Measurements from ENCODE around the gene KIF6. TPM values are rescaled to one million over a fixed set of nuclear protein-coding genes. Genes with fewer than 3 reads are reported as not detected.

The KIF6 gene
- total RNA-seq, 1 donor from 2014 or later: 0.33 TPM

DNA sequence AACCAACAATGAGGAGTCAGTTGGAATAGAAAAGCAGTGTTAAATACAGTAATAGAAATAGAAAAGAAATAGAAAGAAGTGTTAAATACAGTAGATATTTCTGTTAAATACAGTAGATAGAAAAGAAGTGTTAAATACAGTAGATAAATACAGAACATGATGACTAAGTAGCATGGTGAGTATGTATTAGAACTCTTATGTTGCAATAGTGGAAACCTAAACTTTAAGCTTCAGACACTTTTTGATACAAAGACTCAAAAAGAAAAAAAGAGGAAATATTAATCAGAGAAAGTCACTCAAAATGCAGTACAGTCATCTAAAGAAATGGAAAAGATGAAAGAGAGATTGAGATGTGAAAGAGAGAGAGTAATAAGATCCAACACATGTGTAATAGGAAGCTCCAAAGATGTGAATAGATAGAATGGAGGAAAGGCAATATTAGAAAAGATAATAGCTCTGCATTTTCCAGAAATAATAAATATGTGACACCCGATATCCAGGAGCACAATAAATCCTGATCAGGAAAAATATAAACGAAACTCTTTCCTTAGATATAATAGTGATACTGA, 271.2 kb downstream of the KIF6 start:
- Mint-ChIP-seq H3K4me3 (no peak overlapping the region), H3K4me1 (no peaks in the 10 kb centered on the region), H3K9me3 (peaks cover 5% of the 10 kb centered on the region), H3K36me3 (ENCODE audit: low read depth) (no peaks in the 10 kb centered on the region), H3K27me3 (no peaks in the 10 kb centered on the region), H3K27ac (no peak overlapping the region)
- DNase-seq: no peak
- intact Hi-C loops (cut with micrococcal nuclease): no loop called here

DNA sequence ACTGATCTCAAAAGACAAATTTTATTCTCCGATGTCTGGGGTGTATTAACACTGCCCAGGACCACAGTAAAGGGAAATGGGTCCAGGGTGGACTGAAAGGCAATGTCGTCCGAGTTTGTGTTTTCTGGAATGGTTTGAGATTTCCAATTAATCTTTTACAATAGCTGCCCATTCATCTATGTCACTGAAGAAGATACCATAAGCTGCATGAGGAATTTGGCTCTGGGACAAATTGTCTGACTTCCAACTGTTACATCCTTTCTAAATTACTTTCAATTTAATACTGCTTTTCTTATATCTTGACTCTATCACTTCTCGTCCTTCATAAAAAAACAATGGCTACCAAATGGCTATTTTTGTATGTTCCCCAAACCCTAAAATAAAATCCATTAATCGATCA, 272.0 kb downstream of the KIF6 start:
- H3K4me3 Mint-ChIP-seq: no peak overlapping the region
- intact Hi-C loops (cut with micrococcal nuclease): no loop called here
- no peak overlapping the region for H3K27ac Mint-ChIP-seq
- no peaks in the 10 kb centered on the region for H3K4me1 Mint-ChIP-seq
- peaks cover 5% of the 10 kb centered on the region for H3K9me3 Mint-ChIP-seq
- DNase-seq: peak; percentile 12
- H3K27me3 Mint-ChIP-seq: no peaks in the 10 kb centered on the region
- no peaks in the 10 kb centered on the region for H3K36me3 Mint-ChIP-seq (ENCODE audit: low read depth)

DNA sequence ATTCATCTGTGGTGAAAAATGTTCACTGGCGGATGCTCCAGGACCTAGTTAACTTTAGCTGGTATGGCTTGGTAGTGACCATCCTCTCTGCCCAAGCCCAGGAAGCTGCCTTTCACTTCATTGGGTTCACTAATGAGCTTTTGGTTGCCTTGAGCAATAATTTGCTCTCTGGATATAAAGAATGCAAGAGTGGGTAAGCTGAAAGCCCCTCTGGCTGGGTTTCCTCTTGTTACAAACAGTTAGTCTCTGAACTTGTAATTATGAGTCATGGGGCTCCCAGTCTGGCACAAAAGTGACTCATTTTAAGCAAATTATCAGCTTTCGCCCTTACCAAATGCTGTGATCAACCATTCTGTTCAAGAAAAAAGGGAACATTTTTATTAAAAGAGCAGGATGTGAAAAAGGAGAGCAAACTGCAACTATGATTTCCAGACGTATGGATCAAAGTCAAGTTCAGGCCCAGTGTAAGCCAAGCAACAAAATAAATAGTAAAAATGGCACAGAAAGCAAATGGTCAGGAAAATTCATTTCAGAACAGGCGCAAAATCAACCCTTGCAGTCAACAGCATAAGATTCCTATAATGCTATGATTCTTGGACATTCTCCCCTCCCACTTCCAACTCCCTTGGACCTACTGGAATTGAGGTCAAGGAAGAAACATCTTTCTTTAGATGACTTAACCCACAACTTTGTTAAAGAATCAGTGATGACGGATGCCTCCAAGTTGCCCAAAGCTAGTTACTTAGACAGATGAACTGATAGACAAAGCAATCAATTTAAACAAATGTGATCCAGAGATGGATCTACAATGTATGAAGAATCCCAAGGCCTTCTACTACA, 272.7 kb downstream of the KIF6 start:
- H3K27me3 Mint-ChIP-seq: no peaks in the 10 kb centered on the region
- peaks cover 5% of the 10 kb centered on the region for H3K9me3 Mint-ChIP-seq
- H3K27ac Mint-ChIP-seq: no peak overlapping the region
- intact Hi-C loops (cut with micrococcal nuclease): no loop called here
- H3K4me1 Mint-ChIP-seq: no peaks in the 10 kb centered on the region
- H3K36me3 Mint-ChIP-seq (ENCODE audit: low read depth): no peaks in the 10 kb centered on the region
- no peak overlapping the region for H3K4me3 Mint-ChIP-seq
- DNase-seq: peak; percentile 17

DNA sequence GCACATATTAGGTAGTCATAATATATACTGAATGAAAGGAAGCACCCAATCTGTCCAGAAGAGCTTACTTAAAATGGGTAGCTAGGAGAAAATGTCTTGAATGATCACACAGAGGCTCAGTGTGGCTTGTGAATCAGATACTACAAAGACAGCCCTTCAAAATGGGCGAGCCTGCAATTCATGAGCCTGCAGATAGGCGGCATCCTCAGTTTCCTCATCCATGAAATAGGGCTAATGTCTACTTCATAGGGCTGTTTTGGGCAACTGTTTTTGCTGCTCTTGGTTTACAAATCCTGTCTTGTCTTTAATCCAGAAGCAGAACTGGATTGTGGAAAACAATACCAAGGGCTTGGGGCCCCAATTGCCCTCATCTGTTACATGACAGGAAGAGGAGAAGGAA, 273.4 kb downstream of the KIF6 start:
- Mint-ChIP-seq H3K27ac (no peak overlapping the region), H3K36me3 (ENCODE audit: low read depth) (no peaks in the 10 kb centered on the region), H3K4me3 (no peak overlapping the region), H3K9me3 (peaks cover 5% of the 10 kb centered on the region), H3K27me3 (no peaks in the 10 kb centered on the region), H3K4me1 (no peaks in the 10 kb centered on the region)
- intact Hi-C loops (cut with micrococcal nuclease): no loop called here
- peak; percentile 60 for DNase-seq

DNA sequence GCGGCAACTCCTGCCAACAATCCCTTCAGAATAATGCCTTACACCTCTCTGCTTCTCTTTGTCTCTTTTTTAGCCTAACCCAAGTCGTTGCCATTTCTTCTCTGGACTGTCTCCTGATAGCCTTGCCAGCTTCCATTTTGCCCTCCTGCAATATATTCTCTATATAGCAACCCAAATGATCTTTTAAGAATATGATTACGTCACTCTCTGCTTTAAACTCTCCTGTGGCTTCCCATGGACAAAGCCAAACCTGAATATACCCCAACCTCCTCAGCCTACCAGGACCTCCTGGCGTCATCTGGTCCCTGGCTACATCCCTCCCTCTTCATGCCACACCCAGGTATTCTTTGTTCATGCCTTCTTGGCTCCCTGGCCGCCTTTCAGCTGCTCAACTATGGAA, 276.2 kb downstream of the KIF6 start:
- intact Hi-C loops (cut with micrococcal nuclease): no loop called here
- no peaks in the 10 kb centered on the region for H3K27me3 Mint-ChIP-seq
- H3K36me3 Mint-ChIP-seq (ENCODE audit: low read depth): no peaks in the 10 kb centered on the region
- no peak overlapping the region for H3K27ac Mint-ChIP-seq
- DNase-seq: peak; percentile 39
- H3K4me3 Mint-ChIP-seq: no peak overlapping the region
- H3K9me3 Mint-ChIP-seq: peaks cover 2% of the 10 kb centered on the region
- H3K4me1 Mint-ChIP-seq: no peaks in the 10 kb centered on the region

DNA sequence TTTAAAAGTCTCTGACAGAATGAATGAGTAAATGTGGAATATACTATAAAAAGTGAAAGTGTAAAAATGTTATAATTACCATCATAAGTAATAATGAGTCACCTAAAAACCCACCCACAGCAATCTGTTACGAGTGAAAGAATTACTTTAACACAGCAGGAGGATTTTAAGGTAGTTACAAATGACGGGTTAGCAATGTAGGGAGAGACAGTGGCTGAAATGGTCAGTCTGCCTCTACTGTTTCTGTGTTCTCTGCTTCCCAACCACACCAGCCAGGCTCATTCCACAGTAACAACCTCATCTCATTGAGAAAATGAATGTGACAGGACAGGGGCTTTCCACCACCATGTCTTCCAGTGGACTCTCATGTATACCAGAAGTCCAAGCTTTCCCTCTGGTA, 278.3 kb downstream of the KIF6 start:
- Mint-ChIP-seq H3K36me3 (ENCODE audit: low read depth) (no peaks in the 10 kb centered on the region), H3K4me1 (no peaks in the 10 kb centered on the region), H3K27ac (no peak overlapping the region), H3K4me3 (no peak overlapping the region), H3K27me3 (no peaks in the 10 kb centered on the region), H3K9me3 (no peaks in the 10 kb centered on the region)
- DNase-seq: peak; percentile 11
- intact Hi-C loops (cut with micrococcal nuclease): no loop called here

DNA sequence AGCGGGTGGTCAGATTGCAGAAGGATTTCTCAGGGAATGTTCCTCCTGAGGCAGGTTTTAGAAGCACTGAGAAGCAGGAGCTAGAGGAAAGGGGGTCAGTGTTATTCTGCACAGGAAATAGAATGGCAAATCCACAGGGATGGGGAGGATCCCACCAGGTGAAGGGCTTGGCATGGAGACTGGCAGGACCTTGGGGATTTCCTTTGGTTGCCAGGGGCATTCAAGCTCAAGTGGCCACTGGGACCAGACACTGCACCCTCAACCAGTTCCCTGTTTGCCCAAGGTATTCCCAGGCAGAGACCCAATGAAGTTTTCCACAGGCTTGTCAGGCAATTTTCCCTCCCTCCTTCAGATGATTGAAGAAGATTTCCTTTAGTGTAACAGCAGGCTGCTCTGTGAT, 279.5 kb downstream of the KIF6 start:
- H3K27me3 Mint-ChIP-seq: no peaks in the 10 kb centered on the region
- intact Hi-C loops (cut with micrococcal nuclease): no loop called here

DNA sequence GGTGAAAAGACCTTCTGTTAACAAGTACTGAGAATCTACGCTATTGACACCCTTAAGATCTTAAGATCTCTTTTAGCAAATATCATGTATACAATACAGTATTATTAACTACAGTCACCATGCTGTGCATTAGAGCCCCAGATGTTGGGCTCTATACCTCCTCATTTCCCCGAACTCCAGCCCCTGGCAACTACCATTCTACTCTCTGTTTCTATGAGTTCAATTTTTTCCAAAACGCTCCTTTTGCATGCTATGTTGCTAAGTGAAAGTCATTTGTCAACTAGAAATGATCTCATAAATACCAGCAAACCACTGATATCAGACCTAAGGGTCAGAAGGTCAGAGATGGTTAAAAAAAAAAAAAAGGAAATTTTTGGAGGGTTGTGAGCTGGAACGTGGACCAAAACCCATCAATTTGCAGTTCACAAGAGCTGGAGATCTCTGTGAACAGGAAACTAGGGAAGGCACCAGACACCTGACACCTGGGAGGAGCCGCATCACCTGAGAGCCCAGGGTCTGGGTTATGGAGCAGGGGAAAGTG, 280.7 kb downstream of the KIF6 start:
- no peak overlapping the region for H3K27ac Mint-ChIP-seq
- H3K4me3 Mint-ChIP-seq: no peak overlapping the region
- intact Hi-C loops (cut with micrococcal nuclease): no loop called here
- H3K36me3 Mint-ChIP-seq (ENCODE audit: low read depth): no peaks in the 10 kb centered on the region
- no peak for DNase-seq
- no peaks in the 10 kb centered on the region for H3K27me3 Mint-ChIP-seq
- no peaks in the 10 kb centered on the region for H3K4me1 Mint-ChIP-seq
- no peaks in the 10 kb centered on the region for H3K9me3 Mint-ChIP-seq

More for the DNA sequence above, 279.5 kb downstream of the KIF6 start:
- DNase-seq: peak; percentile 42
- H3K27ac Mint-ChIP-seq: no peak overlapping the region
- no peaks in the 10 kb centered on the region for H3K4me1 Mint-ChIP-seq
- no peak overlapping the region for H3K4me3 Mint-ChIP-seq
- H3K36me3 Mint-ChIP-seq (ENCODE audit: low read depth): no peaks in the 10 kb centered on the region
- no peaks in the 10 kb centered on the region for H3K9me3 Mint-ChIP-seq

DNA sequence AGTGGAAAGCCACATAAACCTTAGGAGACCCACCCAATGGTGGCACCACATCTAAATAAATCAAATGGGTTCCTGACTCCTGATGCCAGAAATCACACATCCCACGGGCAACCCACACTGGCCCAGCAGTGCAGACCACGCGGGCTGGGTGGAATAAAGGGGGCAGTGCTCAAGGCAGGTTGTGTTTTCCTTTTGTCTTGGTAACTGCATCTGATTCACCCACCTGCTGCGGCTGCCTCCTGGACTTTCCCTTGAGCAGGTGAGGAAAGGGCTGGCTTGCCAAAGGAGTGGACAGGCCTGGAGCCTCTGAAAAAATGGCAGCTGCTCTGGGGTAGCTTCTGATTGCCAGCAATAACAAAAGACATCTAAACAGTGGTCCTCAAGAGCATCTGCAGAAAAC, 283.2 kb downstream of the KIF6 start:
- no peak overlapping the region for H3K4me3 Mint-ChIP-seq
- intact Hi-C loops (cut with micrococcal nuclease): no loop called here

DNA sequence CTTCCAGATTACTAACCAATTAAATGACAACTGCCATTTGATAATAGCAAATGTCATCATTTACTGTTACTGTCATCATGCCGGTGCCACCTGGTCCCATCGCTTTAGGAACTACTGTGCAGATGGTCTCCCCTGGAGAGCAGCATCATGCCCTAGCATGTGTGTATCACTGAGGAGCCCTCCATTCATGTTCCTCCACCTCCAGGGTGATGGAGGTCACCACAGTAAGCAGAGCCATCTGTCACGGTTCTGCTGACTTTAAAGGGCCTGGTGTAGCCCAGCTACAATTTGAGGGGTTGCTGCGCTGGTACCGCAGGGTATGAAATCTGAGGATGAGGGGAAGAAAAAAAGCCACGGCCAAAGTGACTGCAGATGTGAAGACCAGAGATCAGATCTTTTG, 283.9 kb downstream of the KIF6 start:
- no peak overlapping the region for H3K27ac Mint-ChIP-seq
- intact Hi-C loops (cut with micrococcal nuclease): no loop called here
- H3K4me1 Mint-ChIP-seq: no peaks in the 10 kb centered on the region
- H3K4me3 Mint-ChIP-seq: no peak overlapping the region
- no peak for DNase-seq
- H3K36me3 Mint-ChIP-seq (ENCODE audit: low read depth): no peaks in the 10 kb centered on the region
- H3K27me3 Mint-ChIP-seq: no peaks in the 10 kb centered on the region
- H3K9me3 Mint-ChIP-seq: no peaks in the 10 kb centered on the region

More for the DNA sequence above, 283.2 kb downstream of the KIF6 start:
- H3K4me1 Mint-ChIP-seq: no peaks in the 10 kb centered on the region
- no peaks in the 10 kb centered on the region for H3K9me3 Mint-ChIP-seq
- no peaks in the 10 kb centered on the region for H3K27me3 Mint-ChIP-seq
- DNase-seq: no peak
- no peak overlapping the region for H3K27ac Mint-ChIP-seq
- no peaks in the 10 kb centered on the region for H3K36me3 Mint-ChIP-seq (ENCODE audit: low read depth)

DNA sequence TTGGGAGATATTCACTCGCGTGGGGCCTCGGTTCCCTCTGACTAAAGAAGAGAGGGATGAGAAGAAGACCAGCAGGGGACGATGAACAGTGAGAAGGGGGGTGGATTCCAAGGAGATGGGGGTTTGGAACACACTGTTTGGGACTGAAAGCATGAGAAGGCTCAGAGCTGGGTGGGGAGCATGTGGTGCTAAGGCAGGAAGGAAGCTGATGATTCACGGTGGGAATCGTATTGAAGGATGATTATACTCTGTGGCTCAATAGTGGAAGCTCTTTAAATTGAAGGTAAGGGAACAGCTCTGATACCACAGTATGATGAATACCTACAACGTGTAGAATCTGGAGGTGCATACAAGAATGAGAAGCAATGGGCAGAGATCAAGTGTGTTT, 285.2 kb downstream of the KIF6 start:
- DNase-seq: no peak
- H3K4me3 Mint-ChIP-seq: no peak overlapping the region
- H3K36me3 Mint-ChIP-seq (ENCODE audit: low read depth): no peaks in the 10 kb centered on the region
- H3K4me1 Mint-ChIP-seq: no peaks in the 10 kb centered on the region
- no peaks in the 10 kb centered on the region for H3K27me3 Mint-ChIP-seq
- H3K27ac Mint-ChIP-seq: no peak overlapping the region
- no peaks in the 10 kb centered on the region for H3K9me3 Mint-ChIP-seq
- intact Hi-C loops (cut with micrococcal nuclease): no loop called here

DNA sequence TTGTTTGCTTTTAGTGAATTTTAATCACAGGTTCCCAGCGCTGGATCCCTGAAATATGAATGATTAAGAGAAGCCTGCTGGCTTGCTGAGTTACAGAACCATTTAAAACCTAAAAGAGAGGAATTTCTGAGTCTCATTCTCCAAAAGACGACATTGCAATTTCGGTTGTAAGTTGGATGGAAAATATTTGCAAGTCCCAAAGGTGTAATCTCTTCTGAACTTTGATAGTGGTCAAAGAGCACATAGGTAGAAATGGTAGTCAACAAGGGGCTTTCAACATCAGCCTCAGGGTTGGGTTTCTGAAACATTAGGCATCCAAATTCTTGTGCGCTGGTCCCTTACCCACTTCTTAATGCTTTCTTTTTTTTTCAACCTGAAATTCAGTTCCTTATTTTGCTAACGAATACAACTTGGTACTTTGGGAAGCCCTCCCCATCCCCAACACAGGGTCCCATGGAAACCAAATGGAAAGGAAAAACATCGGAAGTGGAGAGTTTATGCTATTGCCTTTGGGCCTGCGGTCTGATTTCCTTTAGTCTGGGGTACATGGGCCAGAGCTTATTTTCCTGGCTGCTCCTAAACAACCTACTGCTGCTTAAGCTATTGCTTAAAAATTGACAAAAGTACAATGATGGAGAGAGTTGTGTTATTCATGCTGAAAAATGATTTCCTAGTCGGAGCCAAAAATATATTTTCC, 285.7 kb downstream of the KIF6 start:
- no peak overlapping the region for H3K4me3 Mint-ChIP-seq
- no peak overlapping the region for H3K27ac Mint-ChIP-seq
- H3K27me3 Mint-ChIP-seq: no peaks in the 10 kb centered on the region
- H3K9me3 Mint-ChIP-seq: no peaks in the 10 kb centered on the region
- no peaks in the 10 kb centered on the region for H3K36me3 Mint-ChIP-seq (ENCODE audit: low read depth)
- intact Hi-C loops (cut with micrococcal nuclease): no loop called here
- H3K4me1 Mint-ChIP-seq: no peaks in the 10 kb centered on the region
- DNase-seq: no peak

DNA sequence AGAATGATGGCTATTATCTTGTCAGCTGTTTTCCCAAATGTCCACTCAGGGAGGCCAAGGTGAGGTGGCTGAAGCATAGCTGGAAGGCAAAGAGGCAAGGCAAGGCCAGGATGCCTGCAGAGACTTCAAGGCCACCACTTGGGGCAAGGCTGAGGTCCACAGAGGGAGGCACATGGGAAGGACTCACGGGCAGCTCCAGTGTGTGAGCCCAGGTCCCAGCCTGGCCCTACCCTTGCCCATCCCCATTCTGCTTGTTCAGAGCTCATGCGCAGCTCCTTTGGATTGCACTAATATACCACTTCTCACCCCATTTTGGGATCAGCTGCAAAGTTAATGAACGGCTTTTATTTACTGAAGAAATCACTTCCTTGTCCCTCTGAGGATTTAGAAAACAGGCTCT, 291.6 kb downstream of the KIF6 start:
- no peak overlapping the region for H3K27ac Mint-ChIP-seq
- no peaks in the 10 kb centered on the region for H3K9me3 Mint-ChIP-seq
- H3K36me3 Mint-ChIP-seq (ENCODE audit: low read depth): no peaks in the 10 kb centered on the region
- DNase-seq: no peak
- H3K4me3 Mint-ChIP-seq: no peak overlapping the region
- intact Hi-C loops (cut with micrococcal nuclease): no loop called here
- H3K4me1 Mint-ChIP-seq: no peaks in the 10 kb centered on the region
- no peaks in the 10 kb centered on the region for H3K27me3 Mint-ChIP-seq

DNA sequence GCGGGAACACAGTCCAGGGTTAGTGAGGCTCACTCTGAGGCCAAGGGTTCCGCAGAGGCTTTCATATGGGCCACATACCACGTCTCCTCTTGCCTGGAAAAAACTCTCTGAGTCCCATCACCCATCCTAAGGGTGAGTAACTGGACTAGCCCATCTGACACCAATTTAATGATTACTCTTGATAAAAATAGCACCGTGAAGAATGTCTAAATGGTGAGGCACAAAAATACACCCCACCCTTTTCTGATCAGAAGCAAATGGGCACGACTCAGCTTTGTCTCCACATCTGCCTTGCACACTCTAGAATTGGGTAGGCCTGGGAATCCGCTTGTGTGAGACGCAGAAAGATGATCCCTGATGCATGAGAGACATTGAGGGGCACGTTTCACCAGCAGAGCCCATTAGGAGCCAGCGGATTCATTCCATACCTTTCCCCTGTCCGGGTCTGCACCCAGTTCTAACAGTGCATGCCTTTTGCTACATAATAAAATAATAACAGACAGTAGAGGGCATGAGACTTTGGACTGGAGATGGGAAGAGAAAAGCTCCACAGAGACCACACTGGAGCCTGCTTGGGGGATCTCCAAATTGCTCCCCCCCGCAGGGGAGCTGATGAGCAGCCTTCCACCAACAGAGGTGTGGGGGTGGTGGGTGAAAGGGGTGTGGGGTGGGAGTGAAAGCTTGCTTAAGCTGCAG, 292.7 kb downstream of the KIF6 start:
- Mint-ChIP-seq H3K9me3 (no peaks in the 10 kb centered on the region), H3K4me1 (no peaks in the 10 kb centered on the region), H3K27ac (no peak overlapping the region), H3K27me3 (no peaks in the 10 kb centered on the region), H3K36me3 (ENCODE audit: low read depth) (no peaks in the 10 kb centered on the region), H3K4me3 (no peak overlapping the region)
- DNase-seq: no peak
- intact Hi-C loops (cut with micrococcal nuclease): no loop called here
